Endothelial cell of umbilical vein (primary cell): ENCODE measurements around the gene RAI1. TPM values are rescaled to one million over a fixed set of nuclear protein-coding genes. Genes with fewer than 3 reads are reported as not detected.

Source experiments
- BruUV-seq: library from RNA; stranded (reverse); fragments of 400-500 nt; replicated peaks from 2 replicates; lab custom pipeline; 2021; lab: Mats Ljungman, UMichigan
- CTCF ChIA-PET: fragments of 300-600, 350-600 bp; sonication (Branson Sonifier 250); formaldehyde crosslinking; loops from one replicate; lab custom pipeline; 2021; ENCODE audit warnings: antibody characterized with exemption, inconsistent platforms; lab: Charles Lee
- POLR2A ChIA-PET: fragments of 300-600, 350-600 bp; sonication (Branson Sonifier 250); formaldehyde crosslinking; loops from one replicate; lab custom pipeline; 2021; ENCODE audit warnings: antibody characterized with exemption, inconsistent platforms; lab: Charles Lee
- DNase-seq: peaks from one replicate; pipeline ENCODE4 v3.0.0-alpha.2; 2011; ENCODE audit warnings: low read depth, low spot score
- FAIRE-seq: peaks from 2 replicates; lab custom pipeline; 2011; peaks lifted over from hg19 to GRCh38; lab: Jason Lieb, UNC
- H2AFZ ChIP-seq: 2 replicates; pipeline ENCODE4 v1.6.0; 2012; ENCODE audit warnings: low read depth, low read length, control low read depth, inconsistent platforms
- H3K27ac ChIP-seq: 2 replicates; pipeline ENCODE4 v1.5.1; 2011; ENCODE audit warnings: low read depth, mild to moderate bottlenecking, control low read depth, low read length, moderate library complexity; ENCODE audit not compliant: insufficient read depth
- H3K27me3 ChIP-seq, 2 experiments: 2 replicates each; pipeline versions ENCODE4 v1.6.0 to v1.6.1; 2011; ENCODE audit warnings: low read length in 2 of 2, mixed read lengths in 1 of 2; ENCODE audit not compliant: control insufficient read depth in 2 of 2, insufficient read depth in 2 of 2
- H3K36me3 ChIP-seq, 2 experiments: 2 replicates in 1 of 2; 3 replicates in 1 of 2; pipeline ENCODE4 v1.5.1; 2011; ENCODE audit warnings: low read length in 2 of 2, mild to moderate bottlenecking in 1 of 2, moderate library complexity in 1 of 2; ENCODE audit not compliant: control insufficient read depth in 2 of 2, insufficient read depth in 2 of 2; ENCODE audit errors: extremely low read depth in 1 of 2
- H3K4me1 ChIP-seq: 3 replicates; pipeline ENCODE4 v1.5.1; 2011; ENCODE audit warnings: mild to moderate bottlenecking, low read length; ENCODE audit not compliant: control insufficient read depth, insufficient read depth; ENCODE audit errors: extremely low read depth
- H3K4me2 ChIP-seq: 2 replicates; pipeline ENCODE4 v1.6.1; 2011; ENCODE audit warnings: low read length, control low read depth, mixed read lengths; ENCODE audit not compliant: insufficient read depth
- H3K4me3 ChIP-seq, 3 experiments: fragments of 200-600 bp in 1 of 3; sonication (generic), shearing (Covaris generic) in 1 of 3; replicated peaks in 1 of 3; 2 replicates each; pipeline ENCODE4 v1.5.1; 2011 to 2016; ENCODE audit warnings: control low read depth in 3 of 3, low read length in 3 of 3, mild to moderate bottlenecking in 2 of 3, inconsistent platforms in 1 of 3, low read depth in 1 of 3, moderate library complexity in 1 of 3; ENCODE audit not compliant: insufficient read depth in 1 of 3
- H3K79me2 ChIP-seq: 2 replicates; pipeline ENCODE4 v1.6.0; 2012; ENCODE audit warnings: low read length, inconsistent platforms; ENCODE audit not compliant: control insufficient read depth, insufficient read depth
- H3K9ac ChIP-seq: replicated peaks from 2 replicates; pipeline ENCODE3; 2011; ENCODE audit warnings: low read length, control low read depth; ENCODE audit not compliant: insufficient read depth; ENCODE audit errors: extremely low read depth
- H3K9me1 ChIP-seq: replicated peaks from 3 replicates; pipeline ENCODE4 v1.6.0; 2011; ENCODE audit warnings: mild to moderate bottlenecking, low read length; ENCODE audit not compliant: control insufficient read depth, insufficient read depth; ENCODE audit errors: extremely low read depth
- H3K9me3 ChIP-seq: replicated peaks from 2 replicates; pipeline ENCODE4 v1.5.1; 2012; ENCODE audit warnings: low read length, inconsistent platforms; ENCODE audit not compliant: control insufficient read depth, insufficient read depth
- H4K20me1 ChIP-seq: replicated peaks from 2 replicates; pipeline ENCODE3; 2011; ENCODE audit warnings: mild to moderate bottlenecking, low read length; ENCODE audit not compliant: control insufficient read depth, insufficient read depth; ENCODE audit errors: extremely low read depth
- EZH2 ChIP-seq: IDR thresholded peaks from 2 replicates; pipeline ENCODE4 v1.6.1; 2012; ENCODE audit warnings: borderline replicate concordance, low read depth, mild to moderate bottlenecking, moderate library complexity, low read length, inconsistent platforms; ENCODE audit not compliant: severe bottlenecking
- dilution Hi-C: fragments of 300-500 bp; cut with MboI; formaldehyde crosslinking; loops from one replicate; pipeline ENCODE4 v1.15.0; 2019; ENCODE audit warnings: low sequenced_read_pairs; ENCODE audit not compliant: extremely low pct_ligation_motif_present
- intact Hi-C: fragments of 100-400 bp; cut with micrococcal nuclease; formaldehyde crosslinking; loops from one replicate; pipeline ENCODE4 v1.10.0; 2022
- polyA plus RNA-seq, 4 experiments: library from polyadenylated mRNA; depleted of rRNA in 3 of 4; stranded (reverse) in 3 of 4; unstranded in 1 of 4; fragments of >200 nt; gene quantifications; 2 replicates each; pipeline versions ENCODE4 v1.2.1 to v1.2.3, GENCODE V29; 2011 to 2012; ENCODE audit warnings: missing spikeins in 1 of 4
- total RNA-seq: library from RNA; stranded (reverse); gene quantifications from 2 replicates; pipeline ENCODE4 v1.2.3, GENCODE V29; 2021
- TF ChIP-seq, protein P1 (sequence below), 2 donors: IDR thresholded peaks; 1 replicate in 1 of 2; 2 replicates in 1 of 2; pipeline ENCODE4 v1.5.1; 2011; ENCODE audit warnings: low read length in 2 of 2, mild to moderate bottlenecking in 2 of 2, moderate library complexity in 2 of 2, control low read depth in 1 of 2, inconsistent platforms in 1 of 2, low read depth in 1 of 2; ENCODE audit not compliant: insufficient read depth in 1 of 2; ENCODE audit errors: extremely low read depth in 1 of 2

RAI1 gene
- total and polyA plus RNA-seq, 2 donors (not counting 3 experiments of a cell fraction or from before 2014, with no cell fraction given), result 7.8 to 43.3 TPM

GRCh38 chr17:17774009-17774881 is 93.0 kb downstream of the RAI1 start:
- no peaks in the 10 kb centered on the region for H4K20me1 ChIP-seq
- BruUV-seq, result no TSS peak
- intact Hi-C loops, result no loop called here

More at GRCh38 chr17:17774009-17774881, 93.0 kb downstream of the RAI1 start:
- Histone ChIP-seq H2AFZ (no peak overlapping the region), H3K27ac (peak overlapping the region; percentile 4), H3K4me2 (no peak overlapping the region), H3K36me3 (peaks cover 0 to 5% of the 10 kb centered on the region in 2 experiments), H3K27me3 (no peaks in the 10 kb centered on the region), H3K79me2 (peaks cover 6% of the 10 kb centered on the region), H3K9me3 (no peaks in the 10 kb centered on the region), H3K4me3 (no peak overlapping the region), H3K9me1 (no peaks in the 10 kb centered on the region), H3K4me1 (peaks cover 5% of the 10 kb centered on the region), H3K9ac (no peak overlapping the region)
- dilution Hi-C loops, result no loop called here
- TF ChIP-seq, protein P1, sequence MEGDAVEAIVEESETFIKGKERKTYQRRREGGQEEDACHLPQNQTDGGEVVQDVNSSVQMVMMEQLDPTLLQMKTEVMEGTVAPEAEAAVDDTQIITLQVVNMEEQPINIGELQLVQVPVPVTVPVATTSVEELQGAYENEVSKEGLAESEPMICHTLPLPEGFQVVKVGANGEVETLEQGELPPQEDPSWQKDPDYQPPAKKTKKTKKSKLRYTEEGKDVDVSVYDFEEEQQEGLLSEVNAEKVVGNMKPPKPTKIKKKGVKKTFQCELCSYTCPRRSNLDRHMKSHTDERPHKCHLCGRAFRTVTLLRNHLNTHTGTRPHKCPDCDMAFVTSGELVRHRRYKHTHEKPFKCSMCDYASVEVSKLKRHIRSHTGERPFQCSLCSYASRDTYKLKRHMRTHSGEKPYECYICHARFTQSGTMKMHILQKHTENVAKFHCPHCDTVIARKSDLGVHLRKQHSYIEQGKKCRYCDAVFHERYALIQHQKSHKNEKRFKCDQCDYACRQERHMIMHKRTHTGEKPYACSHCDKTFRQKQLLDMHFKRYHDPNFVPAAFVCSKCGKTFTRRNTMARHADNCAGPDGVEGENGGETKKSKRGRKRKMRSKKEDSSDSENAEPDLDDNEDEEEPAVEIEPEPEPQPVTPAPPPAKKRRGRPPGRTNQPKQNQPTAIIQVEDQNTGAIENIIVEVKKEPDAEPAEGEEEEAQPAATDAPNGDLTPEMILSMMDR (IDR thresholded peaks at IDR 0.05; ENCODE audit: extremely low read depth in 1 of 2, insufficient read depth in 1 of 2, low read depth in 1 of 2, low read length in 2 of 2), result peak in 1 of 2 donors; percentile 29
- no peak for TF ChIP-seq EZH2
- FAIRE-seq (peak; percentile 70), DNase-seq (peak; percentile 58)
- CTCF ChIA-PET, result interaction anchor here (0.7 to 1.8 kb wide), 24 partner anchors 10 to 160 kb away, joined by 3 to 17 read pairs (median 3); partner anchors contain the start of gene RAI1
- POLR2A ChIA-PET, result no interaction called here
